PC-3 (cell line): Measurements from ENCODE around the gene MYLK. TPM values are rescaled to one million over a fixed set of nuclear protein-coding genes. Genes with fewer than 3 reads are reported as not detected.

Experiments used
- ATAC-seq: fragments of 200-7000 bp; cut with Tn5 transposase; 2 replicates; pipeline ENCODE4 v1.9.1; 2020; ENCODE audit warnings: mild to moderate bottlenecking, moderate library complexity
- BruUV-seq: library from RNA; stranded (reverse); fragments of 400-500 nt; replicated peaks from 2 replicates; lab custom pipeline; 2021; lab: Mats Ljungman, UMichigan
- CTCF ChIA-PET: fragments of 300-600 bp; sonication (Branson Sonifier 250); formaldehyde crosslinking; loops from one replicate; lab custom pipeline; 2022; ENCODE audit warnings: antibody characterized with exemption; lab: Charles Lee
- POLR2A ChIA-PET: fragments of 300-600 bp; sonication (Branson Sonifier 250); formaldehyde crosslinking; loops from one replicate; lab custom pipeline; 2022; ENCODE audit warnings: antibody characterized with exemption; ENCODE audit not compliant: unreplicated experiment; lab: Charles Lee
- DNase-seq: peaks from one replicate; pipeline ENCODE4 v3.0.0-alpha.2; 2015
- H2AFZ ChIP-seq: fragments of 300-600 bp; sonication (generic); 2 replicates; pipeline ENCODE4 v1.6.0; 2016; ENCODE audit warnings: antibody characterized with exemption, low read length
- H3F3A ChIP-seq: fragments of 300-600 bp; sonication (generic); one replicate; pipeline ENCODE4 v1.6.0; 2017; ENCODE audit warnings: antibody characterized with exemption, low read length, control low read depth, mild to moderate bottlenecking; ENCODE audit not compliant: unreplicated experiment
- H3K27ac ChIP-seq: fragments of 300-600 bp; sonication (generic); 2 replicates; pipeline ENCODE4 v1.5.1; 2016; ENCODE audit warnings: mild to moderate bottlenecking, low read length
- H3K27me3 ChIP-seq: fragments of 300-600 bp; sonication (generic); 2 replicates; pipeline ENCODE4 v1.6.1; 2016; ENCODE audit warnings: low read length, mixed read lengths
- H3K36me3 ChIP-seq: fragments of 300-600 bp; sonication (generic); 2 replicates; pipeline ENCODE4 v1.6.1; 2016; ENCODE audit warnings: low read depth, mixed run types, low read length, mixed read lengths
- H3K4me1 ChIP-seq: fragments of 300-600 bp; sonication (generic); 2 replicates; pipeline ENCODE4 v1.5.1; 2016; ENCODE audit warnings: low read length; ENCODE audit not compliant: insufficient read depth
- H3K4me2 ChIP-seq: fragments of 300-600 bp; sonication (generic); 2 replicates; pipeline ENCODE4 v1.6.0; 2016; ENCODE audit warnings: low read length
- H3K4me3 ChIP-seq: fragments of 300-600 bp; sonication (generic); 2 replicates; pipeline ENCODE4 v1.5.1; 2016; ENCODE audit warnings: mild to moderate bottlenecking, low read length, mixed read lengths
- H3K79me2 ChIP-seq: fragments of 300-600 bp; sonication (generic); 2 replicates; pipeline ENCODE4 v1.6.1; 2017; ENCODE audit warnings: low read length, mixed read lengths
- H3K9ac ChIP-seq: fragments of 300-600 bp; sonication (generic); 2 replicates; pipeline ENCODE4 v1.6.0; 2016; ENCODE audit warnings: mild to moderate bottlenecking, low read length
- H3K9me2 ChIP-seq: fragments of 300-600 bp; sonication (generic); replicated peaks from 2 replicates; pipeline ENCODE4 v1.6.1; 2016; ENCODE audit warnings: mixed run types, low read length, mixed read lengths
- H3K9me3 ChIP-seq: fragments of 300-600 bp; sonication (generic); 2 replicates; pipeline ENCODE4 v1.6.1; 2016; ENCODE audit warnings: low read length, mixed read lengths
- H4K20me1 ChIP-seq: fragments of 300-600 bp; sonication (generic); 2 replicates; pipeline ENCODE4 v1.6.1; 2016; ENCODE audit warnings: low read length, mixed read lengths
- CTCF ChIP-seq: fragments of 300-600 bp; sonication (generic); conservative IDR thresholded peaks from 2 replicates; pipeline ENCODE4 v1.5.1; 2017; ENCODE audit warnings: antibody characterized with exemption, low read depth, mild to moderate bottlenecking, low read length
- EZH2 ChIP-seq: fragments of 300-600 bp; sonication (generic); IDR thresholded peaks from one replicate; pipeline ENCODE4 v1.6.1; 2017; ENCODE audit warnings: antibody characterized with exemption, mild to moderate bottlenecking, low read length; ENCODE audit not compliant: unreplicated experiment
- EZH2phosphoT487 ChIP-seq: fragments of 300-600 bp; sonication (generic); IDR thresholded peaks from 2 replicates; pipeline ENCODE4 v1.6.1; 2018; ENCODE audit warnings: mild to moderate bottlenecking, antibody characterized with exemption, low read length, borderline replicate concordance
- intact Hi-C: fragments of 100-400 bp; cut with micrococcal nuclease; formaldehyde crosslinking; loops from 2 replicates; pipeline ENCODE4 v1.9.0; 2023
- total RNA-seq: library from RNA; depleted of rRNA; stranded (reverse); fragments of >200 nt; gene quantifications from 2 replicates; pipeline ENCODE4 v1.2.3, GENCODE V29; 2014

Gene MYLK
- total RNA-seq, 1 experiment from 2014 or later, result 6.9 TPM

DNA sequence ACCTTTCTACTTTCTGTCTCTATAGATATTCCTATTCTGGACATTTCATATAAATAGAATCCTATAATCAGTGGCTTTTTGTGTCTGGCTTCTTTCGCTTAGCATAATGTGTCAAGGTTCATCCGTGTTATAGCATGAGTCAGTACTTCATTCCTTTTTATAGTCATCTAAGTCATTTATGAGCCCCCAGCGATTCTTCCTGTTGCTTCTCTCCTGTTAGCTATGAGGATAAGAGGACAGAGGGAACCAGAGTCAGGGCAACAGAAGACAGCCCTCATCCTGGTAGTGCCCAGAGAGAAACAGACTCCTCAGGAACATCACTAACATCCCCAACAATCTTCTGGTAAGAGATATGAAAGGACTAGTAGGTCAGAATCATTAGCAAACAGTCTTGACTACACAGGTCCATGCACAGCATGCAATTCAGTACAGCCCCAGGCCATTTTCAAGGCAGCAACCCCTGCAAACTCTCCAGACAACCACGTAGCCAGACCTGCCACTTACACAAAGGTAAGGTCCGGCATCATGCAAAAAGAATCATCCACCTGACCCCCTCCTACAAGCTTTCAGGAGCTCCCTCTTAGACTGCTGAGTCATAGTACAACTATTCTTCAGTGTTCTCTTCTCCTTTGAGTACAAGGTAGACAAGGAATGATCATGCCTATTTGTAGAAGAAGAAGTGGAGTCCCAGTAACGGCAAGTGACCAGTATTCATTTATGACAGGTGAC, 91.5 kb downstream of the MYLK start:
- H3K9me3 ChIP-seq, result peaks cover 15% of the 10 kb centered on the region
- DNase-seq (peak; percentile 81), ATAC-seq (peak; percentile 88)
- H3K36me3 ChIP-seq, result peaks cover 9% of the 10 kb centered on the region; the same call in 1 of the 2 replicates
- H3K4me3 ChIP-seq, result 0 out of 2 replicates have a peak overlapping the region, but pooled peaks have one; percentile 1
- H3K4me2 ChIP-seq, result peak overlapping the region; percentile 38
- ChIA-PET POLR2A (interaction anchor here (0.6 kb wide), 1 partner anchor 381 kb away, joined by 6 read pairs; no protein-coding TSS in a partner anchor), CTCF (no interaction called here)
- H3K27me3 ChIP-seq, result no peaks in the 10 kb centered on the region
- H3K4me1 ChIP-seq, result peaks cover 38% of the 10 kb centered on the region
- intact Hi-C loops, result loop anchor here (5.0 kb wide), 1 partner anchor 40 kb away; no protein-coding TSS in a partner anchor
- H4K20me1 ChIP-seq, result no peaks in the 10 kb centered on the region
- TF ChIP-seq EZH2phosphoT487 (no peak), CTCF (no peak), EZH2 (no peak)
- H3K9me2 ChIP-seq, result no peaks in the 10 kb centered on the region
- no peaks in the 10 kb centered on the region for H3K79me2 ChIP-seq
- H2AFZ ChIP-seq, result no peak overlapping the region
- H3K27ac ChIP-seq, result peak overlapping the region; percentile 60
- no TSS peak for BruUV-seq
- no peak overlapping the region; the same call in 1 of the 2 replicates for H3K9ac ChIP-seq
- no peaks in the 10 kb centered on the region for H3F3A ChIP-seq

- peaks cover 38% of the 10 kb centered on the region for H3K4me1 ChIP-seq
- H3F3A ChIP-seq, result no peaks in the 10 kb centered on the region
- H3K9me3 ChIP-seq, result peaks cover 15% of the 10 kb centered on the region
- no peak overlapping the region for H3K9ac ChIP-seq
- intact Hi-C loops, result loop anchor here (5.0 kb wide), 1 partner anchor 40 kb away; no protein-coding TSS in a partner anchor
- ATAC-seq (no peak), DNase-seq (no peak)
- H3K4me3 ChIP-seq, result no peak overlapping the region; the same call in 1 of the 2 replicates
- ChIA-PET CTCF (no interaction called here), POLR2A (no interaction called here)
- H2AFZ ChIP-seq, result no peak overlapping the region
- no TSS peak for BruUV-seq
- H4K20me1 ChIP-seq, result no peaks in the 10 kb centered on the region
- H3K9me2 ChIP-seq, result no peaks in the 10 kb centered on the region
- no peaks in the 10 kb centered on the region for H3K27me3 ChIP-seq
- H3K79me2 ChIP-seq, result no peaks in the 10 kb centered on the region
- peaks cover 9% of the 10 kb centered on the region; the same call in 1 of the 2 replicates for H3K36me3 ChIP-seq
- H3K4me2 ChIP-seq, result no peak overlapping the region
- TF ChIP-seq EZH2 (no peak), EZH2phosphoT487 (no peak), CTCF (no peak)
- H3K27ac ChIP-seq, result peak overlapping the region; percentile 60; the same call in 1 of the 2 replicates
Observed at GRCh38 chr3:123791898-123792297, 92.2 kb downstream of the MYLK start.

GRCh38 chr3:123791417-123791816, 92.7 kb downstream of the MYLK start:
- H3K9ac ChIP-seq, result no peak overlapping the region
- intact Hi-C loops, result loop anchor here (5.0 kb wide), 1 partner anchor 41 kb away; no protein-coding TSS in a partner anchor
- DNase-seq (peak; percentile 7), ATAC-seq (no peak)
- no peaks in the 10 kb centered on the region for H3K27me3 ChIP-seq
- H3K4me1 ChIP-seq, result peaks cover 38% of the 10 kb centered on the region
- no peaks in the 10 kb centered on the region for H4K20me1 ChIP-seq
- H3K4me2 ChIP-seq, result no peak overlapping the region
- no TSS peak for BruUV-seq
- no peaks in the 10 kb centered on the region for H3K79me2 ChIP-seq
- H3K4me3 ChIP-seq, result no peak overlapping the region
- H3K9me2 ChIP-seq, result no peaks in the 10 kb centered on the region
- ChIA-PET POLR2A (no interaction called here), CTCF (no interaction called here)
- no peaks in the 10 kb centered on the region for H3F3A ChIP-seq
- peaks cover 15% of the 10 kb centered on the region for H3K9me3 ChIP-seq
- H3K36me3 ChIP-seq, result peaks cover 9% of the 10 kb centered on the region; the same call in 1 of the 2 replicates
- H3K27ac ChIP-seq, result no peak overlapping the region
- H2AFZ ChIP-seq, result no peak overlapping the region
- TF ChIP-seq CTCF, result no peak
- no peak for TF ChIP-seq EZH2
- no peak for TF ChIP-seq EZH2phosphoT487
